Coronary artery (tissue), 2 donors: ENCODE measurements around the gene SCAP.

Source experiments
- DNase-seq: peaks from one replicate; pipeline ENCODE4 v3.0.0-alpha.2; 2017; ENCODE audit warnings: low spot score
- H3K27ac ChIP-seq, 2 donors: fragments of 200-600 bp; sonication (generic); one replicate each; pipeline ENCODE4 v1.5.1; 2016 to 2019
- H3K4me3 ChIP-seq: fragments of 200-600 bp; sonication (generic); 2 replicates; pipeline ENCODE4 v1.5.1; 2016; ENCODE audit warnings: mild to moderate bottlenecking, moderate library complexity
- TF ChIP-seq, protein P1 (sequence below): fragments of 200-600 bp; sonication (generic); IDR thresholded peaks from one replicate; pipeline ENCODE4 v1.5.1; 2019; ENCODE audit warnings: antibody characterized with exemption

SCAP gene

DNA sequence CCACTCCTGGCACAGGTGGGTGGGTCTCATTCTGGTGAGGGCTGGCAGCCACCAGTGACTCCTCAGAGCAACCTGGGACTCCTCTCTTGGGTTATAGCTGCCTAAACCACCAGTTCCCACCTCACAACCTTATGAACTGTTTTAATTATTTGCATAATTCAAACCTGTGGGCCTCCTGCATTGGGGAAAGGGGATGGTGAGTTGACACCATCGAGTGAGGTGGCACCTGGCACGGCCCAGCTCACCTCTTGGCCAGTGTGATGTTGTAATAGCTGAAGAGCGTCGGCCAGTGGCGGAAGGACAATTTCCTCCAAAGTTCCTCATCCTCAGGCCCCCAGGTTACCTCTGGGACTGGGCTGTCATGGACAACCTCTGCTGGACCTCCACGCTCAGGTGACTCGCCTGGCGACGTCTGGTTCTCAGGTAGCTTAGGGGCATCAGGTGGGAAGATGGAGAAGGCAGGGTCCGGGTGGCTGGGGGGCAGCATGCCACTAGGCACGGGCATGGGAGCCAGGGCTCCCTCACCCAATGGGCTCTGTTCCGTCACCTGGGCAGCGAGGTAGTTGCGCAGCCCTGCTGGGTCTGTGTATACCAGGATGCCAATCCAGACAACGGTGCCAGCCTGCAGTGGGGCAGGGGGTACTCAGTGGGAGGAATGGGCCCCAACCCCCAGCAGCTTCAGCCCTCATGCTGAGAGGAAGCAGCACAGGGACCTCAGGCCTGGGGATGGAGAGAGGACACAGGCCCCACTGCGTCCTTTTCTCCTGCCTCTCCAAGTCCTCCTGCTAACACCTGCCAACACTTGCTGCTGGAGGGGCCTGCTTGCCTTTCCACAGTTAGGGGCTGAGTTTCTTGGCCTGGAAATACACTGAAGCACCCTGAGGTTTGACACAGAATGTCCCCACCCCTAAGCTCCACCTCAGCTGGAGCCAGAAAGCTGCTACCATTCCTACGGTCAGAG, 56.4 kb downstream of the SCAP start:
- Histone ChIP-seq H3K4me3 (no peak overlapping the region), H3K27ac (no peak overlapping the region)
- TF ChIP-seq, protein P1, sequence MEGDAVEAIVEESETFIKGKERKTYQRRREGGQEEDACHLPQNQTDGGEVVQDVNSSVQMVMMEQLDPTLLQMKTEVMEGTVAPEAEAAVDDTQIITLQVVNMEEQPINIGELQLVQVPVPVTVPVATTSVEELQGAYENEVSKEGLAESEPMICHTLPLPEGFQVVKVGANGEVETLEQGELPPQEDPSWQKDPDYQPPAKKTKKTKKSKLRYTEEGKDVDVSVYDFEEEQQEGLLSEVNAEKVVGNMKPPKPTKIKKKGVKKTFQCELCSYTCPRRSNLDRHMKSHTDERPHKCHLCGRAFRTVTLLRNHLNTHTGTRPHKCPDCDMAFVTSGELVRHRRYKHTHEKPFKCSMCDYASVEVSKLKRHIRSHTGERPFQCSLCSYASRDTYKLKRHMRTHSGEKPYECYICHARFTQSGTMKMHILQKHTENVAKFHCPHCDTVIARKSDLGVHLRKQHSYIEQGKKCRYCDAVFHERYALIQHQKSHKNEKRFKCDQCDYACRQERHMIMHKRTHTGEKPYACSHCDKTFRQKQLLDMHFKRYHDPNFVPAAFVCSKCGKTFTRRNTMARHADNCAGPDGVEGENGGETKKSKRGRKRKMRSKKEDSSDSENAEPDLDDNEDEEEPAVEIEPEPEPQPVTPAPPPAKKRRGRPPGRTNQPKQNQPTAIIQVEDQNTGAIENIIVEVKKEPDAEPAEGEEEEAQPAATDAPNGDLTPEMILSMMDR, result no peak
- DNase-seq, result no peak

DNA sequence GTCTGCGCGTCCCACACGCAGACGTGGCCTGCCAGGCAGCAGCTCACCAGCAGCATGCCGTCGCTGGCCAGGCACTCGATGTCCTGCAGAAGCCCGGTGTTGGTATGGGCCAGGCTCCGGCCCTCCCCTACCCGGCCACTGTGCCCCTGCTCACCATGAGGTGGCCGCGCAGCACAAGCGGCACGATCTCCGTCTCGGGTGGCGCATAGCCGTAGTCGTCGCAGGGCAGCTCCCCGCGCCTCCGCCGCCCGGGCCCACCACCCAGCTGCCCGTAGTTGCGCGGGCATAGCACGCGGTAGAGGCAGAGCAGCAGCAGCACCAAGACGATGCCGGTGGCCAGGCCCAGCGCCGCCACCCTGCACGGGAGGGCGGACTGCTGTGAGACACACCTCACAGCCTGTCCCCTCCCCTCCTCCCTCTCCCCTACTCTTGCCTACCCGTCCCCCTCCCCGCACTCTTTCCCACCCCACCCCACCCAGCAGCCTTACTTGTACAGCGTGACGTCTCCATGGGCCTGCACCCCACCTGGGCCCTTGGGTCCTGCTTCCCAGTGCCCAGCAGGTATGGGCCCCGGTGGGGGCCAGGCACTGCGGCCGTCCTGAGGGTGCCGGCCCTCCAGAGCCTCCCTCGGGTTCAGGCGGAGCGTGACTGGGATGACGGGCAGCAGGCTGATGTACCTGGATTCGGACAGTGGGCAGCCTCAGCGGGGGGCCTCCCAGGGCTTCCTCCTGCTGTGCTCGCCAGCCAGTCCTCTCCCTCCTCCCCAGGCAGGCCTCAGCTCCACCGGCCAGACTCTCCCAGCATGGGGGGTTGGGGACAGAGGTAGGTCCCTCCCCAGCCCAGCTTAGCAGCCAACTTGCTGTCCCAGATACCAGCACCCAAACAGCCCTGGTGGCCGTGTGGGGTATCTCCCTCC, 57.3 kb downstream of the SCAP start:
- Histone ChIP-seq H3K27ac (no peak overlapping the region), H3K4me3 (no peak overlapping the region)
- TF ChIP-seq, protein P1, result no peak
- DNase-seq, result no peak

DNA sequence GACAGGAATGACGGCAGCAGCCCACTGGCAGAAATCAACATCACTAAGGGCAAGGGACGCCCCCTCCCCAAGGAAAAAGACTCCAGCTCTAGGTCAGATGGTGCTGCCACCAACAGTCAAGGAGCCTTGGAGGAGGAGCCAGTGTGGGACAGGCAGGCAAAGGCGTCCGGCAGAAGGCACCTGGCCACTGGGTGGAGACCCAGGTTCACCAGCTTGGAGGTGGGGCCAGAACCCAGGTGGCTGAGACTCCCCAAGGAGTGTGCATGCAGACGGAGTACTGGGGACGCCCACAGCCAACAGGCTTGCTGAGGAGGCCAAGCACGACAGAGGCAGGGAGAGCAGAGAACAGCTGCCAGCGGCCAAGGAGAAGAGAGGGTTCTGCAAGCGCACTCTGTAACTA, 59.7 kb downstream of the SCAP start:
- no peak for DNase-seq
- H3K27ac ChIP-seq, result no peak overlapping the region
- TF ChIP-seq, protein P1, result no peak
- no peak overlapping the region for H3K4me3 ChIP-seq

DNA sequence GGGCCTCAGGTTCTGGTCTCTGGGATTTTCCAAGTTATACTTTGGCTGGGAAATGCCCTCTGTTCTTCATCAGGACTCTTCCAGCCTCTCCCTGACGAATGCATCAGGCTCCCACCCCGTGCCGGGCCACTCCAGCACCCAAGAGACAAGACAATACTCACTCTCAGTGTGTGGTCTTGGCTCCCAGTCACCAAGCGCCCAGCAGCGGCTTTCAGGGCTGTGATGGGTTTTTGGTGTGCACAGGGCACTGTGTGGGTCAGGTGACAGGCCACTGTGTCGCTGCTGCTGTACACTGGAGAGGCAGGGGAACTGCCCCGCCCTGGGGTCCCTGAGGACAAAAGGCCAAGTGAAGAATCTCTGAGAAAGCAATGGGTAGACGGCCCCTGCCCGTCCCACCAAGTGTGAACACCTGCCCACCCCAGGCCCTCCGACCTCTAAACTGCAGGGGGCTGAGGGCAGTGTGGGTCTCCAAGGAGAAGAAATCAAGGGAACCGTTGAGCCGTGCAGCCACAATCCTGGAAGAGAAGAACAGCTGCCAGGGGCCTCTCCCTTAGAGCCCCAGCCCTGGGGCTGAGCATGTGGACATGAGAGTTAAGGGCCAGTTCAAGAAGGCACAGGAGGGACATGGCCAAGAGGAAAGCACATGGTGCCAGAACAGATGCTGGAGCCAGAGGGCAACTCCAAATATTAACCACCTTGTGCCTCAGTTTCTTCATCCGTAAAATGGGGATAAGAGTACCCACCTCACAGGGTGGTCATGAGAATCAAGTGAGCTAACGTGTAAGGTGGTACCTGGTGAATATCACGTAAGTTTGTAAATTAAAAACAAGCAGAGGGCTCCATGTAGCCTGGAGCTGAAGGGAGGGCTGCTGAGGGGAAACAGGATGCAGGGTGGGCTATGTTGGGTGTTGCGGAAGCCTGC, 60.8 kb downstream of the SCAP start:
- H3K27ac ChIP-seq, result peak overlapping the region in 1 of 2 donors; percentile 1
- TF ChIP-seq, protein P1, result no peak
- DNase-seq, result no peak
- H3K4me3 ChIP-seq, result no peak overlapping the region

DNA sequence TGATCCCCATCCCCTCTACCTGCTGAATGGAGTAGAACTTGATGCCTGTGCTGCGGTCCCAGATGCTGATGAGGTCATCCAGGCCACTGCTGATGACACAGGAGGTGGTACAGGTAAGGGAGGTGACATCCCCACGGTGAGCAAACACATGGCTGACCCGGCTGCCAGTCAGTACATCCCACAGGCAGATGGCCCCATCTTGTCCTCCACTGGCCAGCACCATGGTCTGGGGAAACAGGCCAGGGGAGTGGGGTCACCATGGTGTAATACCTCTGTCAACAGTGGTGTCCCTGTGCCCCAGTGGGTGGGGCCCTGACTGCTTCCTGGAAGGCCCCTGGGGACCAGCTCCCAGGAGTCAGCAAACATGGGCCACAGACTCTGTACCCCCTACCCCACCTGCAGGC, 61.6 kb downstream of the SCAP start:
- no peak for DNase-seq
- H3K27ac ChIP-seq, result peak overlapping the region in 1 of 2 donors; percentile 1

DNA sequence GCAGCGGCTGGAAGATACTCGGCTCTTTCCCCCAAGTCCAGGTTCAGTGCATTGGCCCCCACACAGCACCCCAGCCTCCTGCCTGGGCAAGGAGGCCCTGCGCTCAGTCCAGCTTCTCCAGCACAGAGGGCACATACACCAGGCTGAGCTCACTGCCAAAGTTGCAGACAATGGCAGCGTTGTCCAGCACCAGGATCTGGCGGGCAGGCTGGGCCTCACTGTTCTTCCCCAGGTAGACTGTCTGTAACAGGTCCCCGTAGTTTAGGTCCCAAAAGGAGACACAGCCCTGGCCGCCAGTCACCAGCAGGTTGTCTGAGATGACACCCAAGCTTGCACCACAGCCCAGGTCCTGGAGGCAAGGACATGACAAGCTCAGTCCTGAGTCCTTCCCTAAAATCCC, 62.0 kb downstream of the SCAP start:
- DNase-seq, result no peak
- H3K27ac ChIP-seq, result peak overlapping the region in 1 of 2 donors; percentile 1
- TF ChIP-seq, protein P1, result no peak
- H3K4me3 ChIP-seq, result no peak overlapping the region

More for the DNA sequence above, 61.6 kb downstream of the SCAP start:
- TF ChIP-seq, protein P1, result no peak
- H3K4me3 ChIP-seq, result no peak overlapping the region
